Renal cortex interstitium (tissue), 11 donors: Measurements from ENCODE around the gene GFPT2. TPM values are rescaled to one million over a fixed set of nuclear protein-coding genes. Genes with fewer than 3 reads are reported as not detected.

ENCODE experiments used
- DNase-seq, 11 donors: peaks; one replicate each; pipeline ENCODE4 v3.0.0-alpha.2; 2013; ENCODE audit warnings: low read depth in 9 of 11, low spot score in 4 of 11; ENCODE audit errors: extremely low read depth in 1 of 11
- polyA plus RNA-seq, 3 donors: library from polyadenylated mRNA; unstranded; fragments of 120-200 nt; gene quantifications; one replicate each; pipeline ENCODE4 v1.2.1, GENCODE V29; 2013; ENCODE audit not compliant: insufficient read length in 3 of 3

The GFPT2 gene
- polyA plus RNA-seq, 3 donors = 4.8 to 6.2 (median 5.3) TPM

GRCh38 chr5:180380856-180381255, 27.7 kb upstream of the GFPT2 start:
- no peak for DNase-seq

DNA sequence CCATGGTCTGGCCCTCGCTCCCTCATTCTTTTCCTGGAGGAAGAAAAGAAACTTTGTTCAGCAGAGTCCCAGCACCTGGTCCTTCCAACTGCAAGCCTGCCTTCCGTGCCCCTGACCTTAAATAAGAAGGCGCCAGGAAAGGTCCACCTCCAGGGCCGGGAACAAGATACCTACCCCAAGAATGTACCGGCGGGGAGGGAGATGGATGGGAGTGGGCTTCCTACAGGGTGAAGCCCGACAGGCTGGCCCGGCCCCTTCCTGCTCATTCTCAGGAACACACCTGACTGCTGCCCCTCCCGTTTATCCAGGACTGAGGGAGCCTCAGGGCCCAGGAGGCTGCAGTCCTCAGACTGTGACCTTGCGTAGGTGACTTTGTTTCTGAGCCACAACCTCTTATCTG, 27.3 kb upstream of the GFPT2 start:
- DNase-seq = no peak

DNA sequence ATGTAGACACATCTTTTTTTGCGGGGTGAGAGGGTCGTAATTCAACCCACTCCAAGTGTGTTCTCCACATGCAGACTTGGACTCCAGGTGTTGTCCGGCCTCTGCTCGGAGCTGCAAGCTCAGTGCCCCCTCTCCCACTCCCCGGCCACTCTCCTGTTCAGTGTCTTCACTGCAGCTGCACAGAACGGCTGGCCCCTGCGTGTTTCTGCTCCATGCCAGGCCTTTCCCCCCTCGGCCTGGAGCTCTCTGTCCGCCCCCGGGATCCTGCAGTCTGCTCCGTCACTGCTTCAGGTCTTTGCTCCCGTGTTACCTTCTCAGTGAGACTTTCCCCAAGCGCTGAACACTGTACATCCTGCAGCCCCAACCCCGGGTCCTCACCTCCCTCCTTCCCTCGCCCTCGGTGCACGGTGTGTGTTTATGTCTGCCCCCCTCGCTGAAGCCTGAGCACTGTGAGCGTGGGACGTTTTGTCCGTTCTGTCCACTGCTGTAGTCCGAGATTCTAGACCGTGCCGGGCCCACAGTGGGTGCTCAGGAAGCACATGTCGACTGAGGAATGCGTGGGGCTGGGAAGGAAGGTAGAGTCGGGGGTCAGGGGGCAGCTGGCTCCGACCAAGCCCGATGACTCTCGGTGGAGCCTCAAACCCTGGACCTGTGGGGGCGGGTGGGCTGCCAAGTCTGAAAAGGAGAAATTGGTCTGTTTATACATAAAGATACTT, 26.4 kb upstream of the GFPT2 start:
- no peak for DNase-seq

DNA sequence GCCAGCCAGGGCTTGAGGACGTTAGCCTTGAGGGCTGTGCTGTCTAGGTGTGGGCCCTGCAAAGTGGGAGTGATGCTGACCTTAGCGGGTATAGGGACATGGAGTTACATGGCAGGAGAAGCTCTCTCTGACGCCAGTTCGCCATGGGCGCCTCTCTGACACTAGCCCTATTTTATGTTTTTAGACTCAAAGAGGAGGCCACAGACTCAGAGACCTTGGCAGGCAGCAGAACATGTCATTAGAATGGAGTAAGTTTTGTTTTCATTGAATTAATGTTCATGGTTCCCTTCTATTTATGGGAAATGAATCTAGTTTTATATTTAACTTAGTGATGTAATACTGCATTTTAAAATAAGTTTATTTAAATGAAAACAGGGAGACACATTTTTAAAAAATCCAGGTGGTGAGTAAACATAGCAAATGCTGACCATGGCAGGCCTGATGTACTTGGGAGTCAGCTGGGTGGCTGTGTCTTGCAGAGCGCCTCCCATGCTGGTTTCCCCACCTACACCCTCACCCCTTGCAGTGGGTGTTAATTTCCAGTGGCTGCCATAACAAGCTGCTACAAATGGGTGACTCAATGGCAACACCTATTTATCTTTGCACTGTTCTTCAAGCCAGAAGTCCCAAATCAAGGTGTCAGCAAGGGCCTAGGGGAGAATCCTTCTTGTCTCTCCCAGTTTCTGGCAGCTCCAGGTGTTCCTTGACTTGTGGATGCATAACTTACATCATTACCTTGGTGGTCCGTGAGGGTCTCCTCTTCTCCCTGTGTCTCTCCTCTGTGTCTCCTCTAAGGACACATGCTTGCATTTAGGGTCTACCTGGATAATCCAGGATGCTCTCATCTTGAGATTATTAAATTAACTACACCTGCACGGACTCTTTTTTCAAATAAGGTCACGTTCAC, 25.6 kb upstream of the GFPT2 start:
- no peak for DNase-seq

DNA sequence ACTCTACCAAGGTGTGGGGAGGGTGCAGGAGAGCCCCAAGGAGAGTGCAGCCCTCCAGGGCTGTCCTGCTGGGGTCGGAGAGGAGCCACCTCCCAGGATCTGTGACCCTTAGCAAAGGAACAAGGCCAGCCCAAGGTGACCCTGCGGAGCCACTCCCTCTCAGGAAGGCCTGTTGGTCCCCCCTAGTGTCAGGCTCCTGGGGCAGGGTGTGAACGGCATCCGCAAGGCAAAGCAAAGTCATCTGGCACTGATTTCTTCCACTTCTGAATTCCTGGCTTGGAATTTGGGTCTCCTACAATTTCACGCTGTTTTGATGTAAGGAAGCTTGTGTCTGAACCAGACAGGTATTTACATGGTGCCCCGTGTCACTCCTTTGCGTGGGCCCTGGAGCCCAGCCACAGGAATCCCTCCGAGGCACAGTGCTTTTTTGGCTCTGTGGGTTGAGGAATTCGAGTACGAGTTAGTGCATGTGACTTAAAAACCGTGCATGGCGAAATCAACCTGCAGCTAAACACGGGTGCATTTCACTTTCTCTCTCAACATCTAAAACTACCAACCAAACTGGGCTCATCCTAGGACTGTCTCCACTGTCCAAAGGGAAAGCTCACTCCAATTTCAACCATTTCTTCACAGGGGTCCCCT, 24.5 kb upstream of the GFPT2 start:
- no peak for DNase-seq

DNA sequence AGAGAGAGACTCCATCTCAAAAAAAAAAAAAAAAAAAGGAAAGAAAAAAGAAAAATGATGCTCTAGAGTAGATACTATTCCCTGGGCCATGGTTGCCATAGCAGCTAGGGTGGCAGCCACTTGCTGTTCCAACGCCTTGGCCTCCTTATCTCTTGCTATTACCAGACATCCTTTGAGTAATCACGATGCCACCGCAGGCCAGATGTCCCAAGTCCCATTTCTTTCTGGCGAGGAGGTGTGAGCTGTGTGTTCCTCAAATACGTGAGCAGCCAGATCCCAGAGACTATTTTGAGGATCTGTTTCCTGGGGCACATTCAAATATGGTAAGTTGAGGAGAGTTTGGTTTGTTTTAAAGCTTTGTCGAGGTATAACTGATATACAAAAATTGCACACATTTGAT, 23.4 kb upstream of the GFPT2 start:
- DNase-seq = no peak

GRCh38 chr5:180375955-180376354, 22.8 kb upstream of the GFPT2 start:
- DNase-seq = no peak

DNA sequence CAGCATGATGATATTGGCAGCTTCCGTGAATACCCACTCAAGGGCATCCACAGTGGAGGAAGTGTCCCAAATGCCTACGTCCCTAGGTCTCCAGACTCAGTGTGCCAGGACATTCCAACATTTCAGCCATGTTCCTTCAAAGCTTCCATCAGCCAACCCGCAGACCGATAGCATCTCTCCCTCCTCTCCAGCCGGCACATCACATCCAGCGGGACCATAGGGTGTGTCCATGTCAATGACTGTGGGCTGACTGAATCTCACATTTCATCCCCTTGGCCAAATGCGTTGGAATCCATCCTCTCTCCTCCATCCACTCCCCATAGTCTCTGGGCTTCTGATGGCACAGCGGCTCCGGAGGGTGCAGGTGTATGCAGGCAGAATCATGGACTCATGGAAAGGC, 22.2 kb upstream of the GFPT2 start:
- no peak for DNase-seq

GRCh38 chr5:180373870-180374269, 20.7 kb upstream of the GFPT2 start:
- DNase-seq = no peak

GRCh38 chr5:180373454-180373853, 20.3 kb upstream of the GFPT2 start:
- DNase-seq = no peak

GRCh38 chr5:180371949-180372348, 18.8 kb upstream of the GFPT2 start:
- no peak for DNase-seq

GRCh38 chr5:180370861-180371641, 17.9 kb upstream of the GFPT2 start:
- DNase-seq = no peak

DNA sequence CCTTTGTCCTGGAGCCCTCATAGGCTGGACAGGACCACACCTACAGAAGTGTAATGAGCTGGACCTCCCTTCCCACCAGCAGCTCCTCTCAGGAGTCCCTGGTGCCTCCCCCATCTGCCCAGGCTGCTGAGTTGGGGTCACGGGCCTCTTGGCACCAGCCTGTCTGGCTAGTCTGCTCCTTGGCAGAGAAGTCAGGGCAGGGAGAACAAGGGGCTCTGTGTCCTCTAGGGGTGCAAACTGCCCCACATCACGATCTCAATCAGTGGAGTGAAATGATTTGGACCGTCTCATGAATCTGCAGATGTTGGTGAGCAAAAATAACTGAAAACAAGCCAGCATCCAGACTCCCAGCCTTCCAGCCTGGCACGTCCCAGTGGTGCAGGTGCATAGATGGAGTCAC, 14.9 kb upstream of the GFPT2 start:
- DNase-seq = no peak

DNA sequence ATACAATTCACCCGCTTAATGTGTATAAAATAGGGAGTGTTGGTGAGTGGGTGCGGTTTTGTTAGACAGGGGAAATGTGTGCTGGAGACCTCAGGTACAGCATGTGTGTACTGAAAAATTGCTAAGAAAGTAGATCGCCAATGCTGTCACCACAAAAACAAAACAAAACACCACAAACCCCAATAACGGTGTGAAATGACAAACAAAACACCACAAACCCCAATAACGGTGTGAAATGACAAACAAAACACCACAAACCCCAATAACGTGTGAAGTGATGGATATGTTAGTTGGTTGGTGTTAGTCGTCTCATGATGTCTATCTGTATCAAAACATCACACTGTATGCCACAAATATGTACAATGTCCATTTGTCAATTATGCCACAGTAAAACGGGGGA, 14.2 kb upstream of the GFPT2 start:
- DNase-seq = no peak

DNA sequence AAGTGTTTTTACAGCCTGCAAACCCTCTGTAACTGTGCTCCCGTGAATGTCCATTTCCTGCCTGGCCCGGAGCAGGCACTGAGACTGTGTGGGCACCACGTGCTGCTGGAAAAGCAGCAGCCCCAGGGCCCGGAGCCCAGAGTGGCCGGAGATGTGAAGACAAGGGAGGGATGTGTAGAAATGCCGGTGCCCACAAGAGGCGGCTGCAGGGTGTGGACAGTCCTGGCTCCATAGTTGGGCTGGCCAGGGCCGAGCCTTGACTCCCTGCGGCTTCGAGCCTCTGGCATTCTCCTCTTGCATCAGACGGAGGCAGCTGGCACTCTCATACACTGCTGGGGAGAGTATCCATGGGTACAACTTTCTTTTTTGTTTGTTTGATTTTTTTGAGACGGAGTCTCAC, 13.2 kb upstream of the GFPT2 start:
- DNase-seq = no peak

DNA sequence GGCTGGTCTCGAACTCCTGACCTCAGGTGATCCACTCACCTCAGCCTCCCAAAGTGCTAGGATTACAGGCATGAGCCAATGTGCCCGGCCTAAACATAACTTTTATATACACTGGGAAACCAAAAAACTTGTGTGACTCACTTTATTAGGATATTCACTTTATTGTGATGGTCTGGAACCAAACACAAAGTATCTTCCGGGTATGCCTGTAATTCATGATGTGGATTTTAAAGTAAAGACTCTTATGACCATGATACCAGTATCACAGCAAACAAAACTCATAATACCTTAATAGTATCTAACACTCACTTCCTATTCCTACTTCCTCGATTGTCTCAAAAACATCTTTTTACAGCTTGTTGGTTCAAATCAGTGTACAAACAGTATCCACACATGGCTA, 12.7 kb upstream of the GFPT2 start:
- no peak for DNase-seq

GRCh38 chr5:180364306-180364856, 11.2 kb upstream of the GFPT2 start:
- DNase-seq = no peak

DNA sequence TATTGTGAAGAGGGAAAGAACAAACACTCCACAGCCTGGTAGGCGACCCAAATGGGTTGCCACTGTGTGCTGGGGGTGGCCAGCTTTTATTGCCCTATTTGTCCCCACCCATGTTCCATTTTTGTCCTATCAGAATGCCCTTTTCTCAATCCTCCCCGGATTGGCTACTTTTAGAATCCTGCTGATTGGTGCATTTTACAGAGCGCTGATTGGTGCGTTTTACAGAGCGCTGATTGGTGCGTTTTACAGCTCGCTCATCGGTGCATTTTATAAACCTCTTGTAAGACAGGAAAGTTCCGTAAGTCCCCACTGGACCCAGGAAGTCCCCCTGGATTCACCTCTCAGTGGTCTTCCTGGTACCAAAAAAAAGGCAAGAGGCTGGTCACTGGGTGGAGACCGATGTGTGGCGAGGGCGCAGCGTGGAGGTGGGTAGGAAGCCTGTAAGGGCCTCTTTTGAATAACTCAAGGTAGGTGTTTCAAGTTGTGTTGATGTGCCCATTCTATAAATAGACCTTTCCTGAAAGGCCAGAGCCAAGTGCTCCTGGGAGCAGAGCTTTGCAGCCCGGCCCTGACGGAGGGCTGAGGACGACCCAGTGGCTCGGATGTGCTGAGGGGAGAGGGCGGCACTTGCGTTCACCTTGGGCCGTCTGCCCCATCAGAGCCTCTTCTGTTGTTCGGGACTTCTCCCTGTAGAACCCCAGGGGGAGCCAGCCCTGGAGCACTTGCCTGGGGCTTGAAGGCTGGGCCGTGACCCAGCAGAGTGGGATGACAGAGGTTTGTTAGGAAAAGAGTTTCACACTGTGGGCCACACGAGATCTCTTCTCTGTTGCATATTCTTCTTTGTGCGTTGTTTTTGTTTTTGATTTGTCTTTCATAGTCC, 7.2 kb upstream of the GFPT2 start:
- no peak for DNase-seq
